Stomach smooth muscle (tissue), 2 donors: ENCODE results near the gene EVI2A.
"Not testable (repeated sequence)": the region's sequence is repeated elsewhere in the genome, so short reads cannot be mapped to it uniquely, and the experiment has no call there.

Experiments used
- H3K27ac ChIP-seq: one replicate; pipeline ENCODE4 v1.7.0; 2013; ENCODE audit warnings: mild to moderate bottlenecking, low read length, inconsistent platforms
- H3K27me3 ChIP-seq, 2 donors: one replicate each; pipeline ENCODE4 v1.7.0; 2013; ENCODE audit warnings: low read length in 2 of 2; ENCODE audit not compliant: insufficient read depth in 2 of 2, control insufficient read depth in 1 of 2
- H3K36me3 ChIP-seq, 2 donors: one replicate each; pipeline ENCODE4 v1.7.0; 2013; ENCODE audit warnings: low read length in 2 of 2; ENCODE audit not compliant: control insufficient read depth in 2 of 2, insufficient read depth in 2 of 2
- H3K4me1 ChIP-seq: one replicate; pipeline ENCODE4 v1.7.0; 2013; ENCODE audit warnings: low read length; ENCODE audit not compliant: control insufficient read depth, insufficient read depth
- H3K4me3 ChIP-seq, 2 donors: one replicate each; pipeline ENCODE4 v1.7.0; 2013; ENCODE audit warnings: low read length in 2 of 2
- H3K9ac ChIP-seq, 2 donors: one replicate each; pipeline ENCODE4 v1.7.0; 2013; ENCODE audit warnings: low read length in 2 of 2, mild to moderate bottlenecking in 1 of 2
- H3K9me3 ChIP-seq, 2 donors: one replicate each; pipeline ENCODE4 v1.7.0; 2013; ENCODE audit warnings: low read length in 2 of 2; ENCODE audit not compliant: control insufficient read depth in 2 of 2
- donor health status: healthy.
- donor health status: Pancreatic carcinoma.

EVI2A gene

GRCh38 chr17:31313982-31314781 is 7.2 kb downstream of the EVI2A start, which contains the start of gene EVI2B:
Gene EVI2B (minus strand): TSS chr17:31314054. CDS start chr17:31305609, 8,445 bp downstream.
- Histone ChIP-seq H3K9me3 (no peaks in the 10 kb centered on the region), H3K27me3 (no peaks in the 10 kb centered on the region), H3K27ac (no peak within 1 kb of the TSS), H3K36me3 (no peaks in the 10 kb centered on the region), H3K9ac (no peak within 1 kb of the TSS), H3K4me3 (no peak within 1 kb of the TSS), H3K4me1 (no peaks in the 10 kb centered on the region)

- not testable (repeated sequence) for H3K4me1 ChIP-seq, H3K4me3 ChIP-seq, H3K27me3 ChIP-seq, H3K9ac ChIP-seq, H3K36me3 ChIP-seq, H3K27ac ChIP-seq, H3K9me3 ChIP-seq
Observed at GRCh38 chr17:31312223-31312622, 9.2 kb downstream of the EVI2A start.

- Histone ChIP-seq H3K27me3 (no peaks in the 10 kb centered on the region), H3K9ac (no peak overlapping the region), H3K4me1 (no peaks in the 10 kb centered on the region), H3K4me3 (no peak overlapping the region), H3K27ac (no peak overlapping the region), H3K36me3 (no peaks in the 10 kb centered on the region), H3K9me3 (no peaks in the 10 kb centered on the region)
Observed at GRCh38 chr17:31311526-31311925, 9.9 kb downstream of the EVI2A start.

- Histone ChIP-seq H3K27me3 (no peaks in the 10 kb centered on the region), H3K36me3 (no peaks in the 10 kb centered on the region), H3K9me3 (no peaks in the 10 kb centered on the region), H3K4me1 (no peaks in the 10 kb centered on the region), H3K9ac (no peak overlapping the region), H3K4me3 (no peak overlapping the region), H3K27ac (no peak overlapping the region)
Observed at GRCh38 chr17:31310886-31311285, 10.5 kb downstream of the EVI2A start.

GRCh38 chr17:31310260-31310659 is 11.2 kb downstream of the EVI2A start:
- no peaks in the 10 kb centered on the region for H3K4me1 ChIP-seq
- H3K9ac ChIP-seq = no peak overlapping the region
- no peaks in the 10 kb centered on the region for H3K9me3 ChIP-seq
- no peak overlapping the region for H3K27ac ChIP-seq
- no peak overlapping the region for H3K4me3 ChIP-seq
- H3K36me3 ChIP-seq = no peaks in the 10 kb centered on the region
- H3K27me3 ChIP-seq = no peaks in the 10 kb centered on the region

- Histone ChIP-seq H3K4me3 (no peak overlapping the region), H3K4me1 (no peaks in the 10 kb centered on the region), H3K9ac (no peak overlapping the region), H3K9me3 (no peaks in the 10 kb centered on the region), H3K27me3 (no peaks in the 10 kb centered on the region), H3K36me3 (no peaks in the 10 kb centered on the region), H3K27ac (no peak overlapping the region)
Observed at GRCh38 chr17:31309556-31309955, 11.9 kb downstream of the EVI2A start.

- Histone ChIP-seq H3K27ac (no peak overlapping the region), H3K4me1 (no peaks in the 10 kb centered on the region), H3K4me3 (no peak overlapping the region), H3K27me3 (no peaks in the 10 kb centered on the region), H3K9ac (no peak overlapping the region), H3K36me3 (no peaks in the 10 kb centered on the region), H3K9me3 (no peaks in the 10 kb centered on the region)
Observed at GRCh38 chr17:31308372-31309334, 12.8 kb downstream of the EVI2A start.

- no peak overlapping the region for H3K27ac ChIP-seq
Observed at GRCh38 chr17:31307640-31308039, 13.8 kb downstream of the EVI2A start.

GRCh38 chr17:31299624-31300023 is 21.8 kb downstream of the EVI2A start:
- no peak overlapping the region for H3K4me3 ChIP-seq
- H3K9ac ChIP-seq = no peak overlapping the region
- H3K27me3 ChIP-seq = no peaks in the 10 kb centered on the region
- H3K27ac ChIP-seq = no peak overlapping the region
- H3K9me3 ChIP-seq = no peaks in the 10 kb centered on the region
- H3K36me3 ChIP-seq = no peaks in the 10 kb centered on the region
- no peaks in the 10 kb centered on the region for H3K4me1 ChIP-seq

More at GRCh38 chr17:31307640-31308039, 13.8 kb downstream of the EVI2A start:
- Histone ChIP-seq H3K36me3 (no peaks in the 10 kb centered on the region), H3K9me3 (no peaks in the 10 kb centered on the region), H3K4me3 (no peak overlapping the region), H3K9ac (no peak overlapping the region), H3K4me1 (no peaks in the 10 kb centered on the region), H3K27me3 (no peaks in the 10 kb centered on the region)

- H3K27ac ChIP-seq = no peak within 1 kb of the TSS
- H3K9ac ChIP-seq = no peak within 1 kb of the TSS
- H3K4me3 ChIP-seq = no peak within 1 kb of the TSS
- no peaks in the 10 kb centered on the region for H3K4me1 ChIP-seq
- no peaks in the 10 kb centered on the region for H3K36me3 ChIP-seq
- no peaks in the 10 kb centered on the region for H3K27me3 ChIP-seq
- no peaks in the 10 kb centered on the region for H3K9me3 ChIP-seq
Observed at GRCh38 chr17:31297090-31297489, 24.3 kb downstream of the EVI2A start, which contains the start of gene OMG. Gene OMG (minus strand): TSS chr17:31297239. CDS start chr17:31296331, 908 bp downstream.
